Spinal cord (tissue), 10 donors: ENCODE data around the gene C11orf65. TPM values are rescaled to one million over a fixed set of nuclear protein-coding genes. Genes with fewer than 3 reads are reported as not detected.

Experiments
- DNase-seq, 6 donors: peaks; one replicate each; pipeline versions ENCODE4 v3.0.0 to v3.0.0-alpha.2; 2013 to 2015; ENCODE audit warnings: low spot score in 6 of 6, low read depth in 4 of 6
- H3K27ac ChIP-seq: one replicate; pipeline ENCODE4 v1.5.1; 2013; ENCODE audit warnings: low read depth, low read length, control low read depth
- H3K27me3 ChIP-seq: one replicate; pipeline ENCODE4 v1.6.1; 2013; ENCODE audit warnings: low read length; ENCODE audit not compliant: control insufficient read depth, insufficient read depth
- H3K36me3 ChIP-seq: one replicate; pipeline ENCODE4 v1.6.1; 2013; ENCODE audit warnings: low read length; ENCODE audit not compliant: control insufficient read depth, insufficient read depth
- H3K4me1 ChIP-seq: one replicate; pipeline ENCODE4 v1.6.1; 2013; ENCODE audit warnings: low read length; ENCODE audit not compliant: control insufficient read depth, insufficient read depth
- H3K4me3 ChIP-seq: one replicate; pipeline ENCODE4 v1.5.1; 2013; ENCODE audit warnings: low read depth, low read length, control low read depth
- H3K9me3 ChIP-seq: one replicate; pipeline ENCODE4 v1.6.1; 2013; ENCODE audit warnings: low read length; ENCODE audit not compliant: control insufficient read depth, insufficient read depth
- WGBS: methylation state at CpG from one replicate; pipeline ENCODE4 v1.1.5; 2013; ENCODE audit warnings: missing lambda C conversion rate; ENCODE audit not compliant: insufficient coverage; 5-methylcytosine and 5-hydroxymethylcytosine counted together
- polyA plus RNA-seq, 2 donors: library from polyadenylated mRNA; unstranded; fragments of 120-200 nt; gene quantifications; one replicate each; pipeline ENCODE4 v1.2.1, GENCODE V29; 2013; ENCODE audit not compliant: insufficient read length in 2 of 2
- total RNA-seq, 2 donors: library from RNA; depleted of rRNA in 1 of 2; stranded (reverse); fragments of 120-200 nt in 1 of 2; fragments of >200 nt in 1 of 2; gene quantifications; one replicate each; pipeline versions ENCODE4 v1.2.3 to v1.2.4, GENCODE V29; 2013 to 2014
- donor health status: healthy.

The C11orf65 gene
- total and polyA plus RNA-seq, 4 donors = 0.84 to 1.5 (median 1.1) TPM

GRCh38 chr11:108343714-108344113 is 123.6 kb downstream of the C11orf65 start:
- DNase-seq = no peak
- Histone ChIP-seq H3K36me3 (no peaks in the 10 kb centered on the region), H3K4me3 (no peak overlapping the region), H3K9me3 (no peaks in the 10 kb centered on the region), H3K27me3 (no peaks in the 10 kb centered on the region), H3K4me1 (no peaks in the 10 kb centered on the region), H3K27ac (no peak overlapping the region)
- 100% methylated on average over 1 of the region's 2 CpGs for WGBS

GRCh38 chr11:108341654-108342053 is 125.7 kb downstream of the C11orf65 start:
- no peaks in the 10 kb centered on the region for H3K27me3 ChIP-seq
- peaks cover 4% of the 10 kb centered on the region for H3K36me3 ChIP-seq
- no peak overlapping the region for H3K4me3 ChIP-seq
- H3K27ac ChIP-seq = no peak overlapping the region
- WGBS = no CpG with 5 or more reads among the region's 4 CpGs
- H3K9me3 ChIP-seq = no peaks in the 10 kb centered on the region
- no peaks in the 10 kb centered on the region for H3K4me1 ChIP-seq
- no peak for DNase-seq

DNA sequence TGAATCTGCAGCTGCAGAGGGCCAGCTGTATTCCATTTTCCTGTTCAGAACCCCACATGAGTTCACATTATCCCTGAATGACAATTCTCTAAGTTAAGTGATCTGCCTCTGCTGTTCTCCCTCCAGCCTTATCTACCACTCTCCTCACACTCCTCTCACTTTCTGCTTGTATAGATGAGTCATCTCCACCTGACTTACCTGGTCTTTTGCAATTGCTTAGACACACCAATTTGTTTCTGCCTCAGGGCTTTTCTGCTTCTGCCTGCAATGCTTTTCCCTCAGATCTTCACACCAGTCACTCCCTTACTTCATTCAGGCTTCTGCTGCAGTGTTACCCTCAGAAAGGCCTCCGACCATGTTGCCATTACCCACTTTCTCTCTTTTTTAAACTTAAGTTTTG is 126.4 kb downstream of the C11orf65 start:
- no peaks in the 10 kb centered on the region for H3K4me1 ChIP-seq
- H3K27ac ChIP-seq = no peak overlapping the region
- no peaks in the 10 kb centered on the region for H3K9me3 ChIP-seq
- no peaks in the 10 kb centered on the region for H3K27me3 ChIP-seq
- H3K36me3 ChIP-seq = peaks cover 6% of the 10 kb centered on the region
- no CpG with 5 or more reads among the region's 1 CpG for WGBS
- no peak overlapping the region for H3K4me3 ChIP-seq
- DNase-seq = no peak

DNA sequence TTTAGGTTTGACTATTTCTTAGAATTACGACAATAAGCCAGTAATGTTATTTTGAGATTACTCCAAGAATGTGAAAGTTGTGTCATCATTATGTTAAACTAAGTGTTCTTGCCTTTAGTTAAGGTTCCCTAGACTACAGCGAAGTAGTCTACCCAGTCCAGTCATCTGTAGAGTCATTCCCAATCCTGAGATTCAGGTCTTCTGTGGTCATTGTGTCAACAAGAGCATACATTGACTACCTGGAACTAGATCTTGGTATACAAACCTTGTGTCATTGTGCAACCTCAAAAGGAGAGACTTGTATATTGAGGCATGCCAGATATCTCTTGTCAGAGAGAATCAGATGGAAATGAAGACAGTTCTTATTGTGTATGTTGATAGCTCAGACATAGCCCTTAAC is 128.6 kb downstream of the C11orf65 start:
- peaks cover 8% of the 10 kb centered on the region for H3K36me3 ChIP-seq
- no peak for DNase-seq
- H3K4me1 ChIP-seq = no peaks in the 10 kb centered on the region
- WGBS = no CpG with 5 or more reads among the region's 2 CpGs
- no peaks in the 10 kb centered on the region for H3K27me3 ChIP-seq
- H3K4me3 ChIP-seq = no peak overlapping the region
- H3K9me3 ChIP-seq = no peaks in the 10 kb centered on the region
- no peak overlapping the region for H3K27ac ChIP-seq

DNA sequence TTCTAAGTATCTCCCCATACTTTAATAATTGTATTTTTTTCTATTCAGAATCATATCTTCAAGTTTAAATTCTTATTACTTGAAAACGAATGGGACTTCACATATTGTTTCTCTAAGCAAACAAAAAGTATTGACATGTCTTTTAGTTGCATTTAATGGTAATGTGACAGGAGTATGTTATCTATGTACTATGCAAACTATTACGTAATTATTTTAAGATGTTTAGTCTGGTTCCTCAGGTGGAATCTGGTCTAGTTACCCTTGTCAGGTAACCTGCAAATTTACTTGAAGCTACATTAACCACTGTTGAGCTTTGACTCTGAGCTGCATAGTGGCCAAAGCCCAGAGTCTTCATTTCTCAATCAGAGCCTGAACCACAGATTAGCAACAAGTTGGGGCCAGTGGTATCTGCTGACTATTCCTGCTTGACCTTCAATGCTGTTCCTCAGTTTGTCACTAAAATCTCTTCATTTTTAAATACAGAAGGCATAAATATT is 133.9 kb downstream of the C11orf65 start:
- no peaks in the 10 kb centered on the region for H3K27me3 ChIP-seq
- no peaks in the 10 kb centered on the region for H3K4me1 ChIP-seq
- H3K27ac ChIP-seq = no peak overlapping the region
- H3K9me3 ChIP-seq = no peaks in the 10 kb centered on the region
- DNase-seq = no peak
- H3K4me3 ChIP-seq = no peak overlapping the region
- peaks cover 21% of the 10 kb centered on the region for H3K36me3 ChIP-seq
- WGBS = no CpG with 5 or more reads among the region's 2 CpGs

Other genes with a start within 250 kb of the C11orf65 start
- gene NPAT, start 244.9 kb downstream of the C11orf65 start, total RNA-seq = 10 to 100 TPM; 17.9 to 30.3 TPM
- 10 to 100 TPM; 12.2 to 14.5 TPM for gene NPAT, start 244.9 kb downstream of the C11orf65 start, polyA plus RNA-seq
- 100 to 1,000 TPM in 1 of 2 donors, 10 to 100 TPM in 1; 87.3 to 137 TPM for gene ATM, start 244.5 kb downstream of the C11orf65 start, total RNA-seq
- gene ATM, start 244.5 kb downstream of the C11orf65 start, polyA plus RNA-seq = 10 to 100 TPM; 44.7 to 55.0 TPM
- gene POGLUT3, start 30.9 kb upstream of the C11orf65 start, total RNA-seq = 10 to 100 TPM; 38.0 to 44.4 TPM
- gene POGLUT3, start 30.9 kb upstream of the C11orf65 start, polyA plus RNA-seq = 10 to 100 TPM; 17.5 to 19.0 TPM
- gene EXPH5, start 126.2 kb upstream of the C11orf65 start, total RNA-seq = 1 to 10 TPM; 3.6 to 8.2 TPM
- gene EXPH5, start 126.2 kb upstream of the C11orf65 start, polyA plus RNA-seq = under 1 TPM; 0.84 to 0.86 TPM
- gene DDX10, start 197.5 kb upstream of the C11orf65 start, total RNA-seq = 10 to 100 TPM; 26.5 to 34.2 TPM
- 10 to 100 TPM; 20.5 to 22.4 TPM for gene DDX10, start 197.5 kb upstream of the C11orf65 start, polyA plus RNA-seq